Activated naive CD8-positive, alpha-beta T cell treated with anti-CD3 and anti-CD28 coated beads, Interleukin-2, amount 10 ng/mL, durations not matched to agents 7 days and 5 days (primary cell): Measurements from ENCODE around the gene UNC13C. TPM values are rescaled to one million over a fixed set of nuclear protein-coding genes. Genes with fewer than 3 reads are reported as not detected.

Source experiments
- ATAC-seq: fragments of 150-1000 bp; cut with Tn5 transposase; one replicate; pipeline ENCODE4 v1.10.0; 2021; ENCODE audit warnings: low read depth, moderate library complexity
- POLR2A ChIA-PET: fragments of 350-600 bp; sonication (Branson Sonifier 250); formaldehyde crosslinking; loops from one replicate; lab custom pipeline; 2021; ENCODE audit warnings: antibody characterized with exemption; lab: Charles Lee
- DNase-seq: peaks from one replicate; pipeline ENCODE4 v3.0.0; 2021
- H3K27ac Mint-ChIP-seq: one replicate; pipeline ENCODE4 v1.8.0; 2022; ENCODE audit warnings: mild to moderate bottlenecking, mixed read lengths
- H3K27me3 Mint-ChIP-seq: one replicate; pipeline ENCODE4 v1.8.0; 2022; ENCODE audit warnings: mild to moderate bottlenecking, moderate library complexity, mixed read lengths
- H3K36me3 Mint-ChIP-seq: one replicate; pipeline ENCODE4 v1.8.0; 2021; ENCODE audit warnings: mild to moderate bottlenecking, mixed read lengths
- H3K4me1 Mint-ChIP-seq: one replicate; pipeline ENCODE4 v1.8.0; 2021; ENCODE audit warnings: mixed read lengths
- H3K4me3 Mint-ChIP-seq: one replicate; pipeline ENCODE4 v1.8.0; 2022; ENCODE audit warnings: mild to moderate bottlenecking, moderate library complexity, mixed read lengths
- H3K9me3 Mint-ChIP-seq: one replicate; pipeline ENCODE4 v1.8.0; 2021; ENCODE audit warnings: mixed read lengths
- total RNA-seq, 2 experiments: library from RNA; stranded (reverse); gene quantifications; one replicate each; pipeline ENCODE4 v1.2.3, GENCODE V29; 2021

The UNC13C gene
- total RNA-seq, 2 experiments from 2014 or later: not detected

DNA sequence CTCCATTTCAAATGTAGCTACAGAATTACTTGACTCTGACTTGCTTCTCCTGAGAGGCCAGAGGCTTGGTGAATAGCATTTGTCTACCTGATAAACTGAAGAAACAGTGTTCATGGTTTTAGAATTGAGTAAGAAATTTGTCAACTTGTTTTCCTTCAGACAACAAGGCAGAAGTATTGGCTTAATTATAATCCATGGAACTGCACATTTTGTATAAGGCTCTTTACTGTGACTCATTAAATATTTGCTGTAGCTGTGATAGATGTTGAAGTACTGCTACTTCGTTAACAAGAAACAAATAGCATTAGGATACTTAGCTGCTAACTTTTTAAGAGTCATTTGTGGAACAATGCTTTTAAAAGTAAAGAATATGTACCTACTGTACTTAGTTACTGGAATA lies 4.6 kb downstream of the UNC13C start:
- POLR2A ChIA-PET: no interaction called here
- Mint-ChIP-seq H3K4me3 (no peak overlapping the region), H3K27me3 (peaks cover 13% of the 10 kb centered on the region), H3K36me3 (no peaks in the 10 kb centered on the region), H3K4me1 (no peaks in the 10 kb centered on the region), H3K9me3 (peaks cover 1% of the 10 kb centered on the region), H3K27ac (no peak overlapping the region)
- ATAC-seq: no peak
- DNase-seq: no peak

DNA sequence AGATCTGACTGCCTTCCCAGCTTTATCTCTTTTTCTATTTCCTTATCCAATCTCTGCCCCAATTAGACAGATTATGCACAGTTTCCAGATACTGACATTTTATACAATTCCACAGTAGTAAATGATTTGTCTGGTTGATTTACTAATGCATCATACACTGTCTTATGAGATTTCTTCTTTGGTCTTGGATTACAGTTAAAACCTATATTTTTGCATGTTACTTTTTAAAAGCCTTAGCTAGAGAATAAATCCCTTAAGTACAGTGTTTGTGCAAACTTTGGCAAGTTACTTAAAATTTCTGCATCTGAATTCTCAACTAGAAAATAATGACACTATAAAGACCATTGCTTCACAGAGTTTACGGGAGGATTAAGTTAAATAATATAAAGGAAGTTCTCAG lies 6.0 kb downstream of the UNC13C start:
- POLR2A ChIA-PET: no interaction called here
- H3K4me1 Mint-ChIP-seq: no peaks in the 10 kb centered on the region
- H3K36me3 Mint-ChIP-seq: no peaks in the 10 kb centered on the region
- H3K4me3 Mint-ChIP-seq: no peak overlapping the region
- peaks cover 2% of the 10 kb centered on the region for H3K27me3 Mint-ChIP-seq
- H3K9me3 Mint-ChIP-seq: peaks cover 1% of the 10 kb centered on the region
- DNase-seq: no peak
- ATAC-seq: no peak
- H3K27ac Mint-ChIP-seq: no peak overlapping the region

- DNase-seq (no peak), ATAC-seq (no peak)
- peaks cover 1% of the 10 kb centered on the region for H3K9me3 Mint-ChIP-seq
- POLR2A ChIA-PET: no interaction called here
- H3K27ac Mint-ChIP-seq: no peak overlapping the region
- H3K4me1 Mint-ChIP-seq: no peaks in the 10 kb centered on the region
- H3K36me3 Mint-ChIP-seq: no peaks in the 10 kb centered on the region
- no peaks in the 10 kb centered on the region for H3K27me3 Mint-ChIP-seq
- no peak overlapping the region for H3K4me3 Mint-ChIP-seq
These were observed 7.3 kb downstream of the UNC13C start for GRCh38 chr15:53985562-53985961.

DNA sequence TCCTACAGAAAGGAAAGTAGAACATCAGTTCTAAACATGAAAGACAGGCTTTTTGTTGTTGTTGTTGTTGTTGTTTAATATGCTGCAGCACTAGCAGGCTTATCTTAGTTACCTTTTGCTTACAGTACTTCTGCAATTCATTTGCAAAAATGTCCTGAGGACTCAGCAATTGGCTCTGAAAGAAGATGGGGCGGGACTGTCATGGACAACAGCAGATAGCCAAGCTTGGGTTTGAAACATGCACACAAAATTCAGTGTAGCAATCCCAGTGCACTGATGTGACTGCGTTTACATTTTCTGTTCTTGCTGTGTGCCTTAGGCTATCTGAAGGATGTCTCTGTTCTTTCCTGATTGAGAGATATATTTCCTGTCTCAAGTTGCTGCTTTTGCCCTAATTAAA lies 9.2 kb downstream of the UNC13C start:
- Mint-ChIP-seq H3K27me3 (no peaks in the 10 kb centered on the region), H3K4me3 (no peak overlapping the region), H3K27ac (no peak overlapping the region), H3K9me3 (peaks cover 3% of the 10 kb centered on the region), H3K36me3 (no peaks in the 10 kb centered on the region), H3K4me1 (no peaks in the 10 kb centered on the region)
- DNase-seq: no peak
- no peak for ATAC-seq
- POLR2A ChIA-PET: no interaction called here

DNA sequence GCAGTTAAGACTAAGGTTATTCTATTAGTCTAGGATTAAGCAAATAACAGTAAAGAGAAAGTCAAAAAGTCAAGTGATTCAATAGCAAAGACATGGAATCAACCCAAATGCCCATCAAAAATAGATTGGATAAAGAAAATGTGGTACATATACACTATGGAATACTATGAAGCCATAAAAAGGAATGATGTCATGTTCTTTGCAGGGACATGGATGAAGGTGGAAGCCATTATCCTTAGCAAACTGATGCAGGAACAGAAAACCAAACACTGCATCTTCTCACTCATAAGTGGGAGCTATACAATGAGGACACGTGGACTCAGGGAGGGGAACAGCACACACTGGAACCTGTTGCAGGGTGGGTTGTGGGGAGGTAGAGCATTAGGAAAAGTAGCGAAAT lies 29.0 kb downstream of the UNC13C start:
- H3K4me3 Mint-ChIP-seq: no peak overlapping the region
- DNase-seq: no peak
- peaks cover 3% of the 10 kb centered on the region for H3K9me3 Mint-ChIP-seq
- H3K36me3 Mint-ChIP-seq: no peaks in the 10 kb centered on the region
- H3K27me3 Mint-ChIP-seq: no peaks in the 10 kb centered on the region
- no peak for ATAC-seq
- POLR2A ChIA-PET: no interaction called here
- no peak overlapping the region for H3K27ac Mint-ChIP-seq
- H3K4me1 Mint-ChIP-seq: no peaks in the 10 kb centered on the region

DNA sequence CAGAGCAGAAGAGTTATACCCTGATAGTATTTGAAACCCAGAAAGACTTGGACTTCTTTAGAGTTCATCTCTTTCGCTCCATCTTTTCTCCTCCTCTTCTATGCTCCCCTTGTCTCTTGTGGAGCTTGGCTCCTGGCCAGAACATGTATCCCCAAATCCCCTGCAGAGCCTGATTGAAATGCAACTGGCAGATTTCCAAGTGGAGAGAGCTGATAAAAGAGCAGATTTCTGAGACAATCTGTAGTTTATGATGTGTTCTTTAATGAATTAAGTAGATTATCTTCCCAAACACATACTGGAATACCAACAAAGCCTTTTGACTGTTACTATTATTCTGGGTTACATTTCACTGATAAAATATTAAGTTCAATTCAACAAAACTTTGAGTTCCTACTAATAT lies 33.4 kb downstream of the UNC13C start:
- no peaks in the 10 kb centered on the region for H3K36me3 Mint-ChIP-seq
- H3K27ac Mint-ChIP-seq: no peak overlapping the region
- DNase-seq (no peak), ATAC-seq (no peak)
- H3K4me1 Mint-ChIP-seq: no peaks in the 10 kb centered on the region
- no peak overlapping the region for H3K4me3 Mint-ChIP-seq
- peaks cover 3% of the 10 kb centered on the region for H3K9me3 Mint-ChIP-seq
- POLR2A ChIA-PET: no interaction called here
- no peaks in the 10 kb centered on the region for H3K27me3 Mint-ChIP-seq

- Mint-ChIP-seq H3K27ac (no peak overlapping the region), H3K9me3 (peaks cover 3% of the 10 kb centered on the region), H3K4me1 (no peaks in the 10 kb centered on the region), H3K4me3 (no peak overlapping the region), H3K27me3 (no peaks in the 10 kb centered on the region), H3K36me3 (no peaks in the 10 kb centered on the region)
- POLR2A ChIA-PET: no interaction called here
- ATAC-seq (no peak), DNase-seq (no peak)
These were observed 35.9 kb downstream of the UNC13C start for GRCh38 chr15:54014067-54014655.

DNA sequence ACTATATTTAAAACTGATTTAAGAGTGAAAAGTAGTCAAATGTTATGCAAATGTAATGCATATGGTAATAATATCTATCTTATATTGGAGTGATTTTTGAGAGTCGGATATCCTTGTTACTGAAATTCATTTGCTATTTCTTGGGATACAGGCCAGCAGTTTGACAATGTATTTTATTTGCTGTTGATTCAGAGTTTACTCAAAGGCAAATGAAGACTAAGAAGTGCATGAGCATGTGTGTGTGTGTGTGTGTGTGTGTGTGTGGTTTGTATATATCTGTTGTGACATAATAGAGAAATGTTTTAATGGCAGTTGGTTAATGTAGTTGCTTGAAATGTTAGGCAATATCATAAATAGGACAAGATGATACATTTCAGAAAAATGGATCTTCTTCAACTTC lies 39.0 kb downstream of the UNC13C start:
- Mint-ChIP-seq H3K27me3 (no peaks in the 10 kb centered on the region), H3K27ac (no peak overlapping the region), H3K4me3 (no peak overlapping the region), H3K36me3 (no peaks in the 10 kb centered on the region), H3K9me3 (peaks cover 3% of the 10 kb centered on the region), H3K4me1 (no peaks in the 10 kb centered on the region)
- ATAC-seq (no peak), DNase-seq (no peak)
- POLR2A ChIA-PET: no interaction called here

DNA sequence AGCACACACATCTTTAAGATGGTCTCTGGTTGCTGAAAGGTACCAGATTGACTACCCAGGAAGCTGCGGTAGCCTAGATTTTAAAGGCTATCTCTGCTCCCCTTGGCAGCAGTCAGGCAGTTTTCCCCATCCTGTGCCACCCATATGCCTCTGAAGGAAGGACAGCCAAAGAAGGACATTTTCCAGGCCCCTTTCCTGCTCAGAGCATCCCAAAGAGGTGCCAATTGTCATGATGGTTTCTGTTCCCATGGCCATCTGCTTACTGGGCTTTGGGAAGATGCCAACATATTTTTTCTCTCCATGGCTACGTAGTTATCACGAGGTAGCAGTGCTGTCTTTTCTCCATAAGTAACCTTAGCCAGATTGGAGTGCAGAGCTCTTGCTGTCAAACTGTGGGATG lies 39.7 kb downstream of the UNC13C start:
- DNase-seq (no peak), ATAC-seq (no peak)
- H3K4me1 Mint-ChIP-seq: no peaks in the 10 kb centered on the region
- no peaks in the 10 kb centered on the region for H3K36me3 Mint-ChIP-seq
- H3K4me3 Mint-ChIP-seq: no peak overlapping the region
- POLR2A ChIA-PET: no interaction called here
- H3K27me3 Mint-ChIP-seq: no peaks in the 10 kb centered on the region
- H3K9me3 Mint-ChIP-seq: peaks cover 3% of the 10 kb centered on the region
- no peak overlapping the region for H3K27ac Mint-ChIP-seq

DNA sequence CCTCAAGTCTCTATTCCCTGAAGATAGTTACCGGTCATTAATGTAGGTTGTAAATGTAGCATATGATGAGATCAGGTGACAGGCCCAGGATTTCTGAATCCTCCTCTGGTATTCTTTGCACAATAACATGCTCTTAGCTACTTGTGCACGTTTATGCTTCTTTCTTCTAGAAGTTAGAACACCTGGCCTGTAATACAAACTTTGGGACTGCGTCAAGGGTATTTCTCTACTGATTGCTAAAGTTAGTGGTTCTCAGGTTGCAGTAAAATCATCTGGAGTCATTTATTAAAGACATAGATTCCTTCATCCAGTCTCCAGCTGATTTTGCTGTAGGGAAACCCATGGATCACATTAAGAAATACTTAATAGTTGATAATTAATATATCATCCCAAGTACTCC lies 48.0 kb downstream of the UNC13C start:
- H3K36me3 Mint-ChIP-seq: no peaks in the 10 kb centered on the region
- H3K27ac Mint-ChIP-seq: no peak overlapping the region
- POLR2A ChIA-PET: no interaction called here
- no peak overlapping the region for H3K4me3 Mint-ChIP-seq
- H3K27me3 Mint-ChIP-seq: no peaks in the 10 kb centered on the region
- DNase-seq (no peak), ATAC-seq (no peak)
- no peaks in the 10 kb centered on the region for H3K4me1 Mint-ChIP-seq
- H3K9me3 Mint-ChIP-seq: peaks cover 4% of the 10 kb centered on the region

DNA sequence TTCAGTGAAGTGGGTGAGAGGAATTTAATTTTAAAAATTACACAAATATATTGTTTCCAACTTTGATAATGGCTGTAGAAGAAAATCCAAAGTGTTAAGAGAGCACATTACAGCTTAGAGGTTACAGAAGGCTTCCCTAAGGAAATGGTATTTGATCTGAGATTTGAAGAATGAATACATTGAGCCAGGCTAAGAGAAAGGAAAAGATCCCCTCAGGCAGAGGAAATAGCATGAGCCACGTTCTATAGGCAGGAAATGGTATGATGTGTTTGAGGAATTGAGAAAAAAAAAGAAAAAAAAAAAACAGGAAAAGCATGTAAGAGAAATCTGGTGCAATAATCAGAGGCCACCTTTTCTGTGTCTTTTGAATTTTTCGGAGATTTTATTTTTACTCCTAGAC lies 48.6 kb downstream of the UNC13C start:
- ATAC-seq: no peak
- no peak overlapping the region for H3K4me3 Mint-ChIP-seq
- H3K27me3 Mint-ChIP-seq: no peaks in the 10 kb centered on the region
- DNase-seq: no peak
- peaks cover 3% of the 10 kb centered on the region for H3K9me3 Mint-ChIP-seq
- POLR2A ChIA-PET: no interaction called here
- H3K4me1 Mint-ChIP-seq: no peaks in the 10 kb centered on the region
- H3K27ac Mint-ChIP-seq: no peak overlapping the region
- H3K36me3 Mint-ChIP-seq: no peaks in the 10 kb centered on the region

GRCh38 chr15:54029081-54029480 lies 50.8 kb downstream of the UNC13C start:
- POLR2A ChIA-PET: no interaction called here

GRCh38 chr15:54032066-54032465 lies 53.8 kb downstream of the UNC13C start:
- H3K27ac Mint-ChIP-seq: no peak overlapping the region
- no peak overlapping the region for H3K4me3 Mint-ChIP-seq
- DNase-seq: no peak
- ATAC-seq: no peak
- H3K27me3 Mint-ChIP-seq: no peaks in the 10 kb centered on the region
- no peaks in the 10 kb centered on the region for H3K4me1 Mint-ChIP-seq
- POLR2A ChIA-PET: no interaction called here
- no peaks in the 10 kb centered on the region for H3K36me3 Mint-ChIP-seq
- peaks cover 2% of the 10 kb centered on the region for H3K9me3 Mint-ChIP-seq

More at GRCh38 chr15:54029081-54029480, 50.8 kb downstream of the UNC13C start:
- DNase-seq (no peak), ATAC-seq (no peak)
- H3K36me3 Mint-ChIP-seq: no peaks in the 10 kb centered on the region
- peaks cover 2% of the 10 kb centered on the region for H3K9me3 Mint-ChIP-seq
- no peak overlapping the region for H3K27ac Mint-ChIP-seq
- no peaks in the 10 kb centered on the region for H3K27me3 Mint-ChIP-seq
- H3K4me1 Mint-ChIP-seq: no peaks in the 10 kb centered on the region
- H3K4me3 Mint-ChIP-seq: no peak overlapping the region

DNA sequence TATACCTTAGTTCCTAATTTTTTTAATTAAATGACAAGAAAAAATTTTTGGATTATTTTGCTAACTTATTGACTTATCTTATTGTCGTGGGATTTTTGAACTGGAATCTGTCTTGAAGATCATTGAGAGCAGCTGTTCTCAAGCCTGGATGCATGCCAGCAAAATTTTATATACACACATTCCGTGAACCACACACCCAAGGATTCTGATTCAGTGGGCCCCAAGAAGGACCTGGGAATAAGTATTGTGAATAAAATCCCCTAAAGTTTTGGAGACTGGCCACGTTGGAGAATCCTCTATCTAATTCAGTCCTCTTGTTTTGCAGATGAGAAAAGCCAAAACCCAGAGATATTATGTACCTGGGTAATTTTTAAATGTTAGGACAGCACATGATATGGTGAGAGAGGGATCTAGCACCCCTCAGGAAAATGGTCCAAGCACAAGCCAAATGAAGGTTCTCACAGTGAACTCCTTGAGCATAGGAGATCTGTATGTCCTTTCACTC lies 55.2 kb downstream of the UNC13C start:
- Mint-ChIP-seq H3K9me3 (no peaks in the 10 kb centered on the region), H3K36me3 (no peaks in the 10 kb centered on the region), H3K27ac (no peak overlapping the region), H3K27me3 (no peaks in the 10 kb centered on the region), H3K4me1 (no peaks in the 10 kb centered on the region), H3K4me3 (no peak overlapping the region)
- ATAC-seq: no peak
- POLR2A ChIA-PET: no interaction called here
- no peak for DNase-seq
